ENCODE data around the gene HRH3. TPM values are rescaled to one million over a fixed set of nuclear protein-coding genes. Genes with fewer than 3 reads are reported as not detected.

HRH3 gene
- total RNA-seq, 1 donor from 2014 or later, result not detected

DNA sequence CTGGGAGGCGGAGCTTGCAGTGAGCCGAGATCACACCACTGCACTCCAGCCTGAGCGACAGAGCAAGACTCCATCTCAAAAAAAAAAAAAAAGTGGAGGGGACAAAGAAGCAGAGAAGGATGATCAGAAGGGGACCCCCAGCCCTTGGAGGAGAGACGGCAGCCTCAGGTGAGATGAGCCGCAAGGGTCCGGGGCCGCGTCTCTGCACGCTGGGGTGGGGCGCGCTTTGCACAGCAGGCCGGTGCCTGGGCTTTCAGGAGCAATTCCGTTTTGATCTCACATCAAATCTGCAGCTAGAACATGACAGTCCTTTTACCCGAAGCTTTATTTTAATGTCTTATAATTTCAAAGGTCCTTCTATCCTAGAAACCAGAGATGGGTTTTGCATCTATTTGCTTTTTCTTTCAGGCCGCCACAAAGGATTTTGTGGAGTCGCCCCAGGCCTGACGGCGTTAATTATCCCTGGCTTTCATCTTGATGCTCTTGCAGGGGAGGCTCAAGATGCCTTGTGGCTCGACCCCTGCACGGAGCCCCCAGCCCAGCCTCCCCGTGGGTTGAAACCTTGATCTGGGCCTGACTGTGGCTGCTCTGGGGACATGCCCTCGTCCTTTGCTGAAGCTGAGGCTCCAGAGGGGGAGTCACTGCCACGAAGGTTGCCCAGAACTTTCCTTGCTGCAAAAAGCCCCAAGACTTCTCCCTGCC, 17.3 kb downstream of the HRH3 start:
- DNase-seq (ENCODE audit: extremely low spot score, unreplicated experiment), result no peak
- Mint-ChIP-seq H3K9me3 (ENCODE audit: unreplicated experiment) (no peaks in the 10 kb centered on the region), H3K27me3 (ENCODE audit: unreplicated experiment) (no peaks in the 10 kb centered on the region), H3K27ac (ENCODE audit: unreplicated experiment) (peak overlapping the region; percentile 31), H3K4me3 (ENCODE audit: unreplicated experiment) (no peak overlapping the region), H3K36me3 (ENCODE audit: unreplicated experiment) (peaks cover 24% of the 10 kb centered on the region), H3K4me1 (ENCODE audit: unreplicated experiment) (peaks cover 31% of the 10 kb centered on the region)
- no peak for TF ChIP-seq CTCF (IDR thresholded peaks at IDR 0.05)

DNA sequence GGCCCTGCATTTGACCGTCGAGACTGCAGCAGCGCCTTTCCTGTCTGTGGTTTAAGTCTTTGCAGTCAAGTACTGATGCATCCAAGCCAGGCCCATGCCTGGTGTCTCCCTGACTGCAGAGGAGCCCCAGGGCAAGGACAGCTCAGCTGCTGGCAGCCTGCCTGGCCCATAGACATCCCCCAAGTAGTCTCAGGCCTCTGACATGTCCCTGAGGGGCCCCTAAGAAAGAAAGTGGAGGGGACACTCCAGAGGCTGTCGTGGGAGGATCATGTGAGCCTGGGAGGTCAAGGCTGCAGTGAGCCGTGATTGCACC, 18.0 kb downstream of the HRH3 start:
- no peak for DNase-seq (ENCODE audit: extremely low spot score, unreplicated experiment)
- no peak for TF ChIP-seq CTCF (IDR thresholded peaks at IDR 0.05)
- Mint-ChIP-seq H3K4me1 (ENCODE audit: unreplicated experiment) (peaks cover 26% of the 10 kb centered on the region), H3K36me3 (ENCODE audit: unreplicated experiment) (peaks cover 24% of the 10 kb centered on the region), H3K9me3 (ENCODE audit: unreplicated experiment) (no peaks in the 10 kb centered on the region), H3K4me3 (ENCODE audit: unreplicated experiment) (no peak overlapping the region), H3K27ac (ENCODE audit: unreplicated experiment) (no peak overlapping the region), H3K27me3 (ENCODE audit: unreplicated experiment) (no peaks in the 10 kb centered on the region)

DNA sequence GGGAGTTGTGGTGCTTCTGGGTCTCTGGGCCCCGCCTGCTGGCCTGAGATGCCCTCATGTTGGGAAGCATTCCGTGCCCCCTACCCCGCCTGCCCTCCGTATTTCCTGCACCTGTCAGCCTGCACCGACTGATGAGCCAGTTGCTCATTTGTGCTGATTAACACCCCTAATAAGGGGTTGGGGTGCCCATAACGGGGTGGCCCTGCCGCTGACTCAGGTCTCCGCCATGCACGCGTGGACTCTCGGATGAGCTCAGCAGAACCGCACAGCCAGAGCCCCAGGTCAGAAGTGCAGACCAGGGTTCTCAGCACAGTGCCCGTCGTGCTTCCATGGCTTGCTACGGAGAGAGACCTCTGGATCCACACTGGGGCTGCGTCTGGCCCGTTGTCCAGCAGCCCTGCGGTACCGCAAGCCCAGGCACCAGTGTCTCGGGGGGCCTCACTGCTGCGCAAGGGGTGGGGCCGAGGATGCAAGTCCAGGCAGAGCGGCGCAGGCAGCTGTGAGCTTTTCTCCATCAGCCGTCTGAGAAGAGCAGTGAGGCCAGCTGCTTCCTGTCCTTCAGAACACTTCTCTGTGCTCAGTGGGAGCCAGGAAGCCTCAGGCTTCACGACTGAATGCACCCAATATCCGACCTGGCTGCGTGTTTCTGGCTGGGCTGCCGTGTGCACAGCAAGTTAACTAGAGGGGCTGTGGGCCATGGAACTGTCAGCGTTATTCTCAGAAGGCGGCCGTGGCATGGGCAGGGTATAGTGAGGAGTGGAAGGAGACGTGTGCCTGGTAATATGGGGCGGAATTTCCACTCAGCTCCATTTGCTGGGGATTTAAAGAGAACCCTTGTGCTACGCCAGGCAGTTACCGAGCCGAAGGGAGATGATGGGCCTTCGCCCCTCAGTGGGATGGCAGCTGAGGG, 18.6 kb downstream of the HRH3 start:
- no peaks in the 10 kb centered on the region for H3K9me3 Mint-ChIP-seq (ENCODE audit: unreplicated experiment)
- peaks cover 24% of the 10 kb centered on the region for H3K36me3 Mint-ChIP-seq (ENCODE audit: unreplicated experiment)
- no peak overlapping the region for H3K27ac Mint-ChIP-seq (ENCODE audit: unreplicated experiment)
- DNase-seq (ENCODE audit: extremely low spot score, unreplicated experiment), result no peak
- TF ChIP-seq CTCF (IDR thresholded peaks at IDR 0.05), result no peak
- H3K4me3 Mint-ChIP-seq (ENCODE audit: unreplicated experiment), result no peak overlapping the region
- H3K4me1 Mint-ChIP-seq (ENCODE audit: unreplicated experiment), result peaks cover 24% of the 10 kb centered on the region
- no peaks in the 10 kb centered on the region for H3K27me3 Mint-ChIP-seq (ENCODE audit: unreplicated experiment)

- peaks cover 25% of the 10 kb centered on the region for H3K36me3 Mint-ChIP-seq (ENCODE audit: unreplicated experiment)
Measured at GRCh38 chr20:62200491-62201172, 19.4 kb downstream of the HRH3 start.

More at GRCh38 chr20:62200491-62201172, 19.4 kb downstream of the HRH3 start:
- Mint-ChIP-seq H3K4me1 (ENCODE audit: unreplicated experiment) (peaks cover 24% of the 10 kb centered on the region), H3K4me3 (ENCODE audit: unreplicated experiment) (no peak overlapping the region), H3K27me3 (ENCODE audit: unreplicated experiment) (no peaks in the 10 kb centered on the region), H3K27ac (ENCODE audit: unreplicated experiment) (no peak overlapping the region), H3K9me3 (ENCODE audit: unreplicated experiment) (no peaks in the 10 kb centered on the region)
- TF ChIP-seq CTCF (IDR thresholded peaks at IDR 0.05), result no peak
- no peak for DNase-seq (ENCODE audit: extremely low spot score, unreplicated experiment)
